Psoas muscle (tissue), 8 donors: ENCODE measurements around the gene KIAA1614. TPM values are rescaled to one million over a fixed set of nuclear protein-coding genes. Genes with fewer than 3 reads are reported as not detected.

Experiments used
- ATAC-seq, 4 donors: fragments of 200-7000 bp; cut with Tn5 transposase; one replicate each; pipeline ENCODE4 v1.9.1; 2020; ENCODE audit warnings: moderate library complexity in 3 of 4, mild to moderate bottlenecking in 2 of 4
- DNase-seq, 2 donors: peaks; one replicate each; pipeline ENCODE4 v3.0.0-alpha.2; 2020
- H3K27ac ChIP-seq: fragments of 200-600 bp; one replicate; pipeline ENCODE4 v1.8.0; 2022
- H3K27me3 ChIP-seq, 3 donors: fragments of 200-600 bp in 1 of 3; one replicate each; pipeline versions ENCODE4 v1.6.1 to v1.8.0; 2013 to 2022; ENCODE audit warnings: low read length in 2 of 3, mild to moderate bottlenecking in 2 of 3, moderate library complexity in 1 of 3; ENCODE audit not compliant: insufficient read depth in 3 of 3
- H3K36me3 ChIP-seq, 2 donors: fragments of 200-600 bp in 1 of 2; one replicate each; pipeline versions ENCODE4 v1.6.1 to v1.8.0; 2013 to 2022; ENCODE audit warnings: low read depth in 1 of 2, mild to moderate bottlenecking in 1 of 2, moderate library complexity in 1 of 2; ENCODE audit not compliant: insufficient read depth in 1 of 2
- H3K4me1 ChIP-seq: fragments of 200-600 bp; one replicate; pipeline ENCODE4 v1.8.0; 2022
- H3K4me3 ChIP-seq: fragments of 200-600 bp; one replicate; pipeline ENCODE4 v1.8.0; 2022; ENCODE audit warnings: mild to moderate bottlenecking
- H3K9me3 ChIP-seq: fragments of 200-600 bp; one replicate; pipeline ENCODE4 v1.8.0; 2022
- CTCF ChIP-seq: fragments of 200-600 bp; IDR thresholded peaks from one replicate; pipeline ENCODE4 v1.8.0; 2022; ENCODE audit warnings: antibody characterized with exemption
- WGBS, 3 donors: extraction: QIAGEN DNeasy Blood & Tissue Kit; methylation state at CpG; one replicate each; pipeline versions ENCODE4 v1.1.6 to v1.1.7; 2013; 5-methylcytosine and 5-hydroxymethylcytosine counted together
- intact Hi-C, 2 donors: fragments of 100-400 bp; cut with DNase I; formaldehyde crosslinking; loops; one replicate each; pipeline versions ENCODE4 v1.11.0 to v1.14.2; 2022
- polyA plus RNA-seq, 3 donors: library from polyadenylated mRNA; stranded (reverse); fragments of 200-250 nt; gene quantifications; one replicate each; pipeline ENCODE4 v1.2.3, GENCODE V29; 2013
- total RNA-seq, 4 donors: library from RNA; stranded (reverse); fragmentation: NEBNext Ultra II Directional in 2 of 4; extraction: Animal tissue kit (Norgen Biotek cat#: 25700) in 2 of 4; gene quantifications; one replicate each; pipeline versions ENCODE4 v1.2.1 to v1.2.4, GENCODE V29; 2021 to 2023
- donor health status: healthy with polysubstance abuse.
- donor health status: DM: no; HTN: no; CAD: no; lungs with moderate emphysema.
- donor health status: Bipolar disorder and iron deficiency.
- donor health status: healthy.
- donor health status: DM: yes; HTN: yes; CAD: no.
- donor health status: DM: no; HTN: no; CAD: no.
- donor health status: DM: no; HTN: no; CAD: no.
- donor health status: DM: yes; HTN: yes; CAD: no.

KIAA1614 gene
- total and polyA plus RNA-seq, 7 donors = 0.45 to 1.6 (median 0.88) TPM

GRCh38 chr1:180969434-180969833, 56.7 kb downstream of the KIAA1614 start:
- H3K27me3 ChIP-seq = no peaks in the 10 kb centered on the region
- peak in 1 of 2 donors; percentile 54 for DNase-seq
- intact Hi-C loops = no loop called here
- peak; percentile 62 to 70 (median 66) for ATAC-seq
- H3K9me3 ChIP-seq = no peaks in the 10 kb centered on the region
- peaks cover 3 to 37% of the 10 kb centered on the region in 2 donors for H3K36me3 ChIP-seq
- no peak overlapping the region for H3K4me3 ChIP-seq
- H3K4me1 ChIP-seq = peaks cover 45% of the 10 kb centered on the region
- H3K27ac ChIP-seq = peak overlapping the region; percentile 73
- WGBS, 3 donors = 42 to 54% (median 46%) methylated on average over 8 of the region's 8 CpGs
- no peak for TF ChIP-seq CTCF

GRCh38 chr1:180970333-180971079, 57.8 kb downstream of the KIAA1614 start:
- Histone ChIP-seq H3K36me3 (peaks cover 3 to 43% of the 10 kb centered on the region in 2 donors), H3K4me1 (peaks cover 45% of the 10 kb centered on the region), H3K27ac (peak overlapping the region; percentile 73), H3K4me3 (no peak overlapping the region), H3K9me3 (no peaks in the 10 kb centered on the region), H3K27me3 (no peaks in the 10 kb centered on the region)
- intact Hi-C loops = loop anchor here in 1 of 2 donors (5.0 kb wide), 1 partner anchor 47 kb away; no protein-coding TSS in a partner anchor
- 75 to 91% (median 78%) methylated on average over 15 of the region's 15 CpGs for WGBS, 3 donors
- no peak for ATAC-seq
- no peak for DNase-seq
- TF ChIP-seq CTCF = no peak

- no peak for ATAC-seq
- no peak for DNase-seq
- TF ChIP-seq CTCF = no peak
- no peak overlapping the region for H3K4me3 ChIP-seq
- 96 to 98% (median 97%) methylated on average over 8 of the region's 8 CpGs for WGBS, 3 donors
- no peaks in the 10 kb centered on the region for H3K27me3 ChIP-seq
- peaks cover 3 to 52% of the 10 kb centered on the region in 2 donors for H3K36me3 ChIP-seq
- peaks cover 45% of the 10 kb centered on the region for H3K4me1 ChIP-seq
- no peak overlapping the region for H3K27ac ChIP-seq
- H3K9me3 ChIP-seq = no peaks in the 10 kb centered on the region
- intact Hi-C loops = loop anchor here in 1 of 2 donors (5.0 kb wide), 1 partner anchor 46 kb away; no protein-coding TSS in a partner anchor
Observed at GRCh38 chr1:180971273-180971997, 58.7 kb downstream of the KIAA1614 start.

GRCh38 chr1:180973369-180973768, 60.7 kb downstream of the KIAA1614 start:
- DNase-seq (no peak), ATAC-seq (no peak)
- peaks cover 3 to 69% of the 10 kb centered on the region in 2 donors for H3K36me3 ChIP-seq
- WGBS, 3 donors = 33 to 59% (median 43%) methylated on average over 4 of the region's 4 CpGs
- TF ChIP-seq CTCF = no peak
- intact Hi-C loops = loop anchor here in 1 of 2 donors (5.0 kb wide), 1 partner anchor 44 kb away; no protein-coding TSS in a partner anchor
- H3K4me1 ChIP-seq = peaks cover 32% of the 10 kb centered on the region
- H3K4me3 ChIP-seq = no peak overlapping the region
- H3K27ac ChIP-seq = no peak overlapping the region
- no peaks in the 10 kb centered on the region for H3K27me3 ChIP-seq
- H3K9me3 ChIP-seq = no peaks in the 10 kb centered on the region
